HCT116 (cell line): ENCODE results near the gene SLC39A10.

Experiments used
- EZH2 ChIP-seq: fragments of 200-600 bp; sonication (generic); IDR thresholded peaks from 2 replicates; pipeline ENCODE4 v1.6.1; 2017; ENCODE audit warnings: antibody characterized with exemption, mixed run types
- POLR2AphosphoS5 ChIP-seq: IDR thresholded peaks from 2 replicates; pipeline ENCODE4 v1.6.1; 2011; ENCODE audit warnings: mild to moderate bottlenecking, low read depth, low read length, moderate library complexity
- TF ChIP-seq, protein P1 (sequence below), 3 experiments: fragments of 200-600 bp in 1 of 3; sonication (generic) in 1 of 3; IDR thresholded peaks in 2 of 3; conservative IDR thresholded peaks in 1 of 3; 2 replicates each; pipeline ENCODE4 v1.5.1; 2012 to 2017; ENCODE audit warnings: low read depth in 2 of 3, low read length in 2 of 3, antibody characterized with exemption in 1 of 3, borderline replicate concordance in 1 of 3, control low read depth in 1 of 3, mild to moderate bottlenecking in 1 of 3, mixed read lengths in 1 of 3, mixed run types in 1 of 3, moderate library complexity in 1 of 3; ENCODE audit not compliant: insufficient read depth in 1 of 3
- TF ChIP-seq, protein P2 (sequence below): IDR thresholded peaks from 2 replicates; pipeline ENCODE4 v1.6.1; 2012

DNA sequence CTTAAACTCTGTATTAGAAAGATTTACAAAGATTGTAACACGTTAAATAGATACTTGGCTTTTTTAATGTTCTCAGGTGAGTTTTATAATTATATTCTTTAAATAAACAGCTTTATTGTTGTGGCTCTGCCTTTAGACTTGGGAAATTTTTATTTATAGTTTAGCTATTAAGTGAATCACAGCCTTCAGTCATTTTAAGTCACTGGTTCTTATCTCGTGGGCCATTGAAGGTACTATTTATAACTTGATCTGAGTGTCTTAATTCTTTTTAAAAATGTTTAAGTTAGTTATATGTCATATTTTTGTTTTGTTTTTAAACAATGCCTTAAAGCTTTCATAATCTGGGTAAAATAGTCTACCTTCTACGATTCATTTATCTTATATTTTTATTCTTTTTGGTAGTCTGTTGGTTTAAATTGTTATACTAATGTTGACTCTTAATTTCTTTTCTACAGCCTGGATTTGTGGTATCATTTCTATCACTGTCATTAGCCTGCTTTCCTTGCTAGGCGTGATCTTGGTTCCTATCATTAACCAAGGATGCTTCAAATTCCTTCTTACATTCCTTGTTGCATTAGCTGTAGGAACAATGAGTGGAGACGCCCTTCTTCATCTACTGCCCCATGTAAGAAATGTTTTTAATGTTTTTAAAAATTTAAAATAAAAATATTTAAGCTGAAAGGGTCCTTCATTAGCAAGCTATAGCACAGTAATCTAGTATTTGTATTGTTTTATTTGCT lies 49.3 kb downstream of the SLC39A10 start:
- TF ChIP-seq, protein P1, sequence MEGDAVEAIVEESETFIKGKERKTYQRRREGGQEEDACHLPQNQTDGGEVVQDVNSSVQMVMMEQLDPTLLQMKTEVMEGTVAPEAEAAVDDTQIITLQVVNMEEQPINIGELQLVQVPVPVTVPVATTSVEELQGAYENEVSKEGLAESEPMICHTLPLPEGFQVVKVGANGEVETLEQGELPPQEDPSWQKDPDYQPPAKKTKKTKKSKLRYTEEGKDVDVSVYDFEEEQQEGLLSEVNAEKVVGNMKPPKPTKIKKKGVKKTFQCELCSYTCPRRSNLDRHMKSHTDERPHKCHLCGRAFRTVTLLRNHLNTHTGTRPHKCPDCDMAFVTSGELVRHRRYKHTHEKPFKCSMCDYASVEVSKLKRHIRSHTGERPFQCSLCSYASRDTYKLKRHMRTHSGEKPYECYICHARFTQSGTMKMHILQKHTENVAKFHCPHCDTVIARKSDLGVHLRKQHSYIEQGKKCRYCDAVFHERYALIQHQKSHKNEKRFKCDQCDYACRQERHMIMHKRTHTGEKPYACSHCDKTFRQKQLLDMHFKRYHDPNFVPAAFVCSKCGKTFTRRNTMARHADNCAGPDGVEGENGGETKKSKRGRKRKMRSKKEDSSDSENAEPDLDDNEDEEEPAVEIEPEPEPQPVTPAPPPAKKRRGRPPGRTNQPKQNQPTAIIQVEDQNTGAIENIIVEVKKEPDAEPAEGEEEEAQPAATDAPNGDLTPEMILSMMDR (IDR thresholded peaks at IDR 0.05 in 2 of 3, conservative IDR thresholded peaks at IDR 0.05 in 1 of 3; ENCODE audit: borderline replicate concordance in 1 of 3, insufficient read depth in 1 of 3, low read depth in 2 of 3, low read length in 2 of 3) = no peak
- TF ChIP-seq, protein P2, sequence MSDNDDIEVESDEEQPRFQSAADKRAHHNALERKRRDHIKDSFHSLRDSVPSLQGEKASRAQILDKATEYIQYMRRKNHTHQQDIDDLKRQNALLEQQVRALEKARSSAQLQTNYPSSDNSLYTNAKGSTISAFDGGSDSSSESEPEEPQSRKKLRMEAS = no peak
- no peak for TF ChIP-seq POLR2AphosphoS5
- no peak for TF ChIP-seq EZH2
